Progenitor cell of endocrine pancreas (in vitro differentiated cells): ENCODE measurements around the gene OR6A2. TPM values are rescaled to one million over a fixed set of nuclear protein-coding genes. Genes with fewer than 3 reads are reported as not detected.

Experiments used
- DNase-seq: peaks from one replicate; pipeline ENCODE4 v3.0.0; 2021; ENCODE audit warnings: low spot score; ENCODE audit not compliant: unreplicated experiment
- H3K27ac Mint-ChIP-seq: 2 replicates; pipeline ENCODE4 v1.8.0; 2021; ENCODE audit warnings: mild to moderate bottlenecking, moderate library complexity, mixed read lengths
- H3K27me3 Mint-ChIP-seq: 2 replicates; pipeline ENCODE4 v1.8.0; 2021; ENCODE audit warnings: mixed read lengths
- H3K36me3 Mint-ChIP-seq: 2 replicates; pipeline ENCODE4 v1.8.0; 2022; ENCODE audit warnings: mixed read lengths; ENCODE audit not compliant: insufficient read depth
- H3K4me1 Mint-ChIP-seq: 2 replicates; pipeline ENCODE4 v1.8.0; 2021; ENCODE audit warnings: low read depth, mixed read lengths
- H3K4me3 Mint-ChIP-seq: 2 replicates; pipeline ENCODE4 v1.8.0; 2021; ENCODE audit warnings: low read depth, mild to moderate bottlenecking, moderate library complexity, mixed read lengths
- H3K9me3 Mint-ChIP-seq: 2 replicates; pipeline ENCODE4 v1.8.0; 2021; ENCODE audit warnings: low read depth, mixed read lengths
- CTCF ChIP-seq: fragments of 200-600 bp; sonication (generic); IDR thresholded peaks from one replicate; pipeline ENCODE4 v1.5.0; 2021; ENCODE audit warnings: antibody characterized with exemption, mild to moderate bottlenecking; ENCODE audit not compliant: unreplicated experiment
- total RNA-seq: library from RNA; stranded (reverse); gene quantifications from 2 replicates; pipeline ENCODE4 v1.2.1, GENCODE V29; 2021

OR6A2 gene
- total RNA-seq, 1 donor from 2014 or later: 0.24 TPM

- Mint-ChIP-seq H3K27ac (no peak overlapping the region), H3K9me3 (no peaks in the 10 kb centered on the region), H3K4me3 (no peak overlapping the region), H3K36me3 (no peaks in the 10 kb centered on the region), H3K4me1 (no peaks in the 10 kb centered on the region), H3K27me3 (no peaks in the 10 kb centered on the region)
- DNase-seq: no peak
- no peak for TF ChIP-seq CTCF
Measured at GRCh38 chr11:6790546-6790945, 8.9 kb downstream of the OR6A2 start.

- Mint-ChIP-seq H3K4me1 (no peaks in the 10 kb centered on the region), H3K27me3 (no peaks in the 10 kb centered on the region), H3K9me3 (no peaks in the 10 kb centered on the region), H3K36me3 (no peaks in the 10 kb centered on the region), H3K4me3 (no peak within 1 kb of the TSS), H3K27ac (no peak within 1 kb of the TSS)
- TF ChIP-seq CTCF: no peak
- DNase-seq: no peak
Measured at GRCh38 chr11:6782720-6783119, 16.8 kb downstream of the OR6A2 start, which contains the start of gene OR2AG1. Gene OR2AG1 (plus strand): TSS chr11:6783020. CDS start chr11:6785038, 2,018 bp downstream.

- Mint-ChIP-seq H3K9me3 (no peaks in the 10 kb centered on the region), H3K27me3 (no peaks in the 10 kb centered on the region), H3K27ac (no peak overlapping the region), H3K4me3 (no peak overlapping the region), H3K36me3 (no peaks in the 10 kb centered on the region), H3K4me1 (no peaks in the 10 kb centered on the region)
- TF ChIP-seq CTCF: no peak
- no peak for DNase-seq
Measured at GRCh38 chr11:6780829-6781228, 18.7 kb downstream of the OR6A2 start.

GRCh38 chr11:6778518-6778917 lies 21.0 kb downstream of the OR6A2 start:
- H3K27me3 Mint-ChIP-seq: no peaks in the 10 kb centered on the region
- H3K27ac Mint-ChIP-seq: no peak overlapping the region
- no peak overlapping the region for H3K4me3 Mint-ChIP-seq
- TF ChIP-seq CTCF: no peak
- no peak for DNase-seq
- no peaks in the 10 kb centered on the region for H3K36me3 Mint-ChIP-seq
- no peaks in the 10 kb centered on the region for H3K9me3 Mint-ChIP-seq
- H3K4me1 Mint-ChIP-seq: no peaks in the 10 kb centered on the region

GRCh38 chr11:6771926-6772893 lies 27.3 kb downstream of the OR6A2 start, which contains the start of gene OR2AG2:
Gene OR2AG2 (minus strand): TSS chr11:6771976. CDS start chr11:6768957, 3,019 bp downstream.
- no peak for DNase-seq

More at GRCh38 chr11:6771926-6772893, 27.3 kb downstream of the OR6A2 start, which contains the start of gene OR2AG2:
- Mint-ChIP-seq H3K4me1 (no peaks in the 10 kb centered on the region), H3K36me3 (no peaks in the 10 kb centered on the region), H3K9me3 (no peaks in the 10 kb centered on the region), H3K27ac (no peak within 1 kb of the TSS), H3K27me3 (no peaks in the 10 kb centered on the region), H3K4me3 (no peak within 1 kb of the TSS)
- TF ChIP-seq CTCF: no peak
